GM18858 (cell line): ENCODE results near the gene ATG10.

Experiments used
- ATAC-seq: cut with Tn5 transposase; IDR thresholded peaks from one replicate; pipeline ENCODE4 v1.9.1; 2021; ENCODE audit not compliant: unreplicated experiment

ATG10 gene

GRCh38 chr5:82164176-82164976, 192.6 kb downstream of the ATG10 start:
- ATAC-seq: no peak

- no peak for ATAC-seq
Measured at GRCh38 chr5:82164977-82165713, 193.3 kb downstream of the ATG10 start.

- peak; percentile 83 for ATAC-seq
Measured at GRCh38 chr5:82165740-82166530, 194.1 kb downstream of the ATG10 start.

- no peak for ATAC-seq
Measured at GRCh38 chr5:82167372-82167935, 195.6 kb downstream of the ATG10 start.

- ATAC-seq: no peak
Measured at GRCh38 chr5:82168294-82168693, 196.5 kb downstream of the ATG10 start.

- ATAC-seq: no peak
Measured at GRCh38 chr5:82169892-82170291, 198.1 kb downstream of the ATG10 start.

GRCh38 chr5:82174128-82174918, 202.5 kb downstream of the ATG10 start:
- ATAC-seq: peak; percentile 99

GRCh38 chr5:82174919-82175219, 203.0 kb downstream of the ATG10 start:
- ATAC-seq: no peak

GRCh38 chr5:82176115-82176814, 204.4 kb downstream of the ATG10 start:
- no peak for ATAC-seq

GRCh38 chr5:82178378-82178777, 206.6 kb downstream of the ATG10 start:
- no peak for ATAC-seq

- no peak for ATAC-seq
Measured at GRCh38 chr5:82182662-82183061, 210.8 kb downstream of the ATG10 start.

- ATAC-seq: peak; percentile 51
Measured at GRCh38 chr5:82183828-82184227, 212.0 kb downstream of the ATG10 start.

GRCh38 chr5:82185851-82186250, 214.0 kb downstream of the ATG10 start:
- ATAC-seq: no peak

GRCh38 chr5:82197550-82197949, 225.7 kb downstream of the ATG10 start:
- ATAC-seq: no peak

GRCh38 chr5:82204567-82204966, 232.7 kb downstream of the ATG10 start:
- ATAC-seq: no peak

- ATAC-seq: no peak
Measured at GRCh38 chr5:82205005-82205404, 233.2 kb downstream of the ATG10 start.

GRCh38 chr5:82208371-82208770, 236.5 kb downstream of the ATG10 start:
- ATAC-seq: no peak

GRCh38 chr5:82211855-82212572, 240.2 kb downstream of the ATG10 start:
- ATAC-seq: no peak

GRCh38 chr5:82217917-82218316, 246.1 kb downstream of the ATG10 start:
- no peak for ATAC-seq
